ENCODE measurements around the gene ELAVL3.

DNA sequence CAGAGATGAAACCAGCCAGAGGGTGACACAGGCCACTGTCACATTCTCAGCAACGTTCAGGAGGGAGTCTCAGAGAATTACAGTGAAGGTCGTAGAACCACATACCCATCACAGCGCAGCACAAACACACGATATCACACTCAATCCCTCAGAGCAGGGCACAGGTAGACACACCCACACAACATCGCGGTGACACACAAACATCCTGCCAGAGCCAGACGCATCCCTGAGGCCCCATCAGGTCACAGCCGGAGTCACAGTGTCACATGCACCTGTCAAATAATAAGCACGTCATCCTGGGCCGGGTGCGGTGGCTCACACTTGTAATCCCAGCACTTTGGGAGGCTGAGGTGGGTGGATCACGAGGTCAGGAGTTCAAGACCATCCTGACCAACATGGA, 17.5 kb downstream of the ELAVL3 start:
- no peak for TF ChIP-seq POLR2A (IDR thresholded peaks at IDR 0.05)
- TF ChIP-seq, protein P1, sequence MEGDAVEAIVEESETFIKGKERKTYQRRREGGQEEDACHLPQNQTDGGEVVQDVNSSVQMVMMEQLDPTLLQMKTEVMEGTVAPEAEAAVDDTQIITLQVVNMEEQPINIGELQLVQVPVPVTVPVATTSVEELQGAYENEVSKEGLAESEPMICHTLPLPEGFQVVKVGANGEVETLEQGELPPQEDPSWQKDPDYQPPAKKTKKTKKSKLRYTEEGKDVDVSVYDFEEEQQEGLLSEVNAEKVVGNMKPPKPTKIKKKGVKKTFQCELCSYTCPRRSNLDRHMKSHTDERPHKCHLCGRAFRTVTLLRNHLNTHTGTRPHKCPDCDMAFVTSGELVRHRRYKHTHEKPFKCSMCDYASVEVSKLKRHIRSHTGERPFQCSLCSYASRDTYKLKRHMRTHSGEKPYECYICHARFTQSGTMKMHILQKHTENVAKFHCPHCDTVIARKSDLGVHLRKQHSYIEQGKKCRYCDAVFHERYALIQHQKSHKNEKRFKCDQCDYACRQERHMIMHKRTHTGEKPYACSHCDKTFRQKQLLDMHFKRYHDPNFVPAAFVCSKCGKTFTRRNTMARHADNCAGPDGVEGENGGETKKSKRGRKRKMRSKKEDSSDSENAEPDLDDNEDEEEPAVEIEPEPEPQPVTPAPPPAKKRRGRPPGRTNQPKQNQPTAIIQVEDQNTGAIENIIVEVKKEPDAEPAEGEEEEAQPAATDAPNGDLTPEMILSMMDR (IDR thresholded peaks at IDR 0.05): no peak

Data from adrenal gland (tissue), 5 donors.